ENCODE measurements around the gene ENO2.

ENO2 gene

GRCh38 chr12:6929466-6930452 is 15.4 kb downstream of the ENO2 start:
- no peak for TF ChIP-seq CTCF (IDR thresholded peaks at IDR 0.05; ENCODE audit: low read length)
- TF ChIP-seq EZH2 (IDR thresholded peaks at IDR 0.05; ENCODE audit: borderline replicate concordance, low read length): no peak
- no peaks in the 10 kb centered on the region for H3F3A ChIP-seq (ENCODE audit: insufficient read depth, low read length)
- no peak overlapping the region for H3K9ac ChIP-seq (ENCODE audit: low read length)
- H4K20me1 ChIP-seq (ENCODE audit: insufficient read depth, low read length): no peaks in the 10 kb centered on the region
- no peak overlapping the region for H3K4me3 ChIP-seq (ENCODE audit: low read depth, low read length, poor library complexity, severe bottlenecking)
- no peaks in the 10 kb centered on the region for H3K79me2 ChIP-seq (ENCODE audit: insufficient read depth, low read length)
- H3K4me1 ChIP-seq (ENCODE audit: insufficient read depth, low read length, severe bottlenecking): peaks cover 4% of the 10 kb centered on the region
- H3K9me3 ChIP-seq (ENCODE audit: low read length): no peaks in the 10 kb centered on the region
- H3K27me3 ChIP-seq (ENCODE audit: insufficient read depth, low read length): peaks cover 15% of the 10 kb centered on the region; the same call in 1 of the 2 replicates
- H3K36me3 ChIP-seq (ENCODE audit: insufficient read depth, low read length): peaks cover 3% of the 10 kb centered on the region; the same call in 1 of the 2 replicates
- no peaks in the 10 kb centered on the region for H3K9me2 ChIP-seq (ENCODE audit: low read depth, low read length)
- H2AFZ ChIP-seq (ENCODE audit: low read length): no peak overlapping the region
- H3K4me2 ChIP-seq (ENCODE audit: low read length): no peak overlapping the region
- no peak overlapping the region for H3K27ac ChIP-seq (ENCODE audit: low read depth, low read length, poor library complexity, severe bottlenecking)

GRCh38 chr12:6932766-6933165 is 18.4 kb downstream of the ENO2 start:
- H3K79me2 ChIP-seq (ENCODE audit: insufficient read depth, low read length): no peaks in the 10 kb centered on the region
- no peaks in the 10 kb centered on the region for H3F3A ChIP-seq (ENCODE audit: insufficient read depth, low read length)
- no peak overlapping the region for H2AFZ ChIP-seq (ENCODE audit: low read length)
- no peak overlapping the region for H3K9ac ChIP-seq (ENCODE audit: low read length)
- TF ChIP-seq EZH2 (IDR thresholded peaks at IDR 0.05; ENCODE audit: borderline replicate concordance, low read length) (no peak), CTCF (IDR thresholded peaks at IDR 0.05; ENCODE audit: low read length) (no peak)
- H3K9me3 ChIP-seq (ENCODE audit: low read length): no peaks in the 10 kb centered on the region
- no peaks in the 10 kb centered on the region for H4K20me1 ChIP-seq (ENCODE audit: insufficient read depth, low read length)
- H3K4me1 ChIP-seq (ENCODE audit: insufficient read depth, low read length, severe bottlenecking): peaks cover 12% of the 10 kb centered on the region
- no peaks in the 10 kb centered on the region for H3K9me2 ChIP-seq (ENCODE audit: low read depth, low read length)
- H3K4me2 ChIP-seq (ENCODE audit: low read length): no peak overlapping the region
- H3K27me3 ChIP-seq (ENCODE audit: insufficient read depth, low read length): no peaks in the 10 kb centered on the region
- no peak overlapping the region for H3K4me3 ChIP-seq (ENCODE audit: low read depth, low read length, poor library complexity, severe bottlenecking)
- H3K36me3 ChIP-seq (ENCODE audit: insufficient read depth, low read length): peaks cover 3% of the 10 kb centered on the region; the same call in 1 of the 2 replicates
- no peak overlapping the region for H3K27ac ChIP-seq (ENCODE audit: low read depth, low read length, poor library complexity, severe bottlenecking)

GRCh38 chr12:6934110-6934509 is 19.7 kb downstream of the ENO2 start:
- Histone ChIP-seq H3K9me2 (ENCODE audit: low read depth, low read length) (no peaks in the 10 kb centered on the region), H3K27ac (ENCODE audit: low read depth, low read length, poor library complexity, severe bottlenecking) (no peak overlapping the region), H3K4me3 (ENCODE audit: low read depth, low read length, poor library complexity, severe bottlenecking) (no peak overlapping the region), H4K20me1 (ENCODE audit: insufficient read depth, low read length) (no peaks in the 10 kb centered on the region), H3K9me3 (ENCODE audit: low read length) (no peaks in the 10 kb centered on the region), H3K27me3 (ENCODE audit: insufficient read depth, low read length) (no peaks in the 10 kb centered on the region), H3K4me2 (ENCODE audit: low read length) (no peak overlapping the region), H3K9ac (ENCODE audit: low read length) (no peak overlapping the region), H2AFZ (ENCODE audit: low read length) (no peak overlapping the region), H3K79me2 (ENCODE audit: insufficient read depth, low read length) (no peaks in the 10 kb centered on the region), H3K4me1 (ENCODE audit: insufficient read depth, low read length, severe bottlenecking) (peaks cover 23% of the 10 kb centered on the region), H3K36me3 (ENCODE audit: insufficient read depth, low read length) (peaks cover 3% of the 10 kb centered on the region; the same call in 1 of the 2 replicates), H3F3A (ENCODE audit: insufficient read depth, low read length) (no peaks in the 10 kb centered on the region)
- TF ChIP-seq CTCF (IDR thresholded peaks at IDR 0.05; ENCODE audit: low read length) (no peak), EZH2 (IDR thresholded peaks at IDR 0.05; ENCODE audit: borderline replicate concordance, low read length) (no peak)
